Measurements from ENCODE around the gene SPOUT1. TPM values are rescaled to one million over a fixed set of nuclear protein-coding genes. Genes with fewer than 3 reads are reported as not detected.
"Not testable (repeated sequence)": the region's sequence is repeated elsewhere in the genome, so short reads cannot be mapped to it uniquely, and the experiment has no call there.

The SPOUT1 gene
- total and polyA plus RNA-seq, 9 donors = 6.3 to 47.9 (median 25.5) TPM

DNA sequence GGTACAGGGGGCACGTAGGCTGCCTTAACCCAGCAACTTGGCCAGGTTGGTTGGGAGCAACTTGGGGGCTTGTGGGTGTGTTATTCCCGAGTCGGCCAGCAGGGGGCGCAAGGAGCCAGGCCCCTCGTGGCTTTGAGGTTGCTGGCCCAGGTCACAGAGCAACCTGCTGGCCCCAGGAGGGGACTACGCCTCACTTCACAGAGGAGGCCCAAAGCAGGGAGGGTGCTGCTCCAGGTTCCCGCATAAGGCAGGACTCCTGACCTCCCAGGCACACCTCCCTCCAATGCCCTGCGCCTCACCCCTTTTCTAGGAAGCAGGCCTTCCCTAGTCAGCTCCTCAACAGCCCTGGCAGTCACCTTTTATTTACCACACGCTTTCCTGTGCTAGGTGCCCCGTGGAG is 34.1 kb upstream of the SPOUT1 start:
- H3K4me3 ChIP-seq = no peak overlapping the region
- H3K27ac ChIP-seq = no peak overlapping the region
- TF ChIP-seq CTCF (IDR thresholded peaks at IDR 0.05) (peak; percentile 78 to 93 (median 92)), POLR2A (IDR thresholded peaks at IDR 0.05) (no peak), EP300 (IDR thresholded peaks at IDR 0.05) (no peak)
- no peaks in the 10 kb centered on the region for H3K4me1 ChIP-seq (ENCODE audit: insufficient read depth)
- H3K27me3 ChIP-seq = no peaks in the 10 kb centered on the region
- no peaks in the 10 kb centered on the region for H3K36me3 ChIP-seq
- intact Hi-C loops (cut with DNase I) = loop anchor here (1.0 to 5.0 kb wide), 3 partner anchors 64 to 65 kb away; no protein-coding TSS in a partner anchor
- 25 to 28% (median 27%) methylated on average over 10 of the region's 10 CpGs for WGBS, 3 donors
- peak; percentile 61 to 83 (median 79) for DNase-seq
- H3K9me3 ChIP-seq = no peaks in the 10 kb centered on the region

GRCh38 chr9:128862401-128862851 is 32.8 kb upstream of the SPOUT1 start:
- DNase-seq = no peak
- Histone ChIP-seq H3K36me3 (no peaks in the 10 kb centered on the region), H3K9me3 (no peaks in the 10 kb centered on the region), H3K27ac (no peak overlapping the region), H3K27me3 (no peaks in the 10 kb centered on the region), H3K4me3 (no peak overlapping the region), H3K4me1 (ENCODE audit: insufficient read depth) (peaks cover 2% of the 10 kb centered on the region)
- TF ChIP-seq POLR2A (IDR thresholded peaks at IDR 0.05) (no peak), EP300 (IDR thresholded peaks at IDR 0.05) (no peak), CTCF (IDR thresholded peaks at IDR 0.05) (no peak)
- intact Hi-C loops (cut with DNase I) = loop anchor here in 2 of 4 donors (5.0 kb wide), 1 partner anchor 65 kb away; no protein-coding TSS in a partner anchor
- 78 to 86% (median 83%) methylated on average over 6 of the region's 6 CpGs for WGBS, 3 donors

DNA sequence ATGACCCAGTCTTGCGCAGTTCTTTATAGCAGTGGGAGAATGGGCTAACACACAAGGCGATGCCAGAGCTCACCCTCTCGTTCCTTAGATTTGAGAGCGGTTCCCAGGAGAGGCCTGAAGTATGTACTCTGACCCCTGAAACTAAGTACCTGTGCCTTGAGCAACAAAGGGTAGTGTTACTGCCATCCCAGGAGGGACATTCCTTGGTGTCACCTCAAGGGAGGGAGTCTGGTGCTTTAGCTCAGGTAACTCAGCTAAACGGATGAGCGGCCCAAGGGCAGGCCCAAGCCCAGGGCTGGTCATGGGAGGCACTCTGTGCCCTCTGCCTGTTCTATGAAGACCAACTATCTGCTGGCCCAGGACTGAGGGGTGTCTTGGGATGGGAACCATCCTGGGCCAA is 31.9 kb upstream of the SPOUT1 start:
- WGBS, 3 donors = 78 to 81% (median 78%) methylated on average over 6 of the region's 6 CpGs
- Histone ChIP-seq H3K4me3 (no peak overlapping the region), H3K4me1 (ENCODE audit: insufficient read depth) (peaks cover 5% of the 10 kb centered on the region), H3K36me3 (no peaks in the 10 kb centered on the region), H3K27ac (no peak overlapping the region), H3K27me3 (no peaks in the 10 kb centered on the region), H3K9me3 (no peaks in the 10 kb centered on the region)
- DNase-seq = no peak
- TF ChIP-seq CTCF (IDR thresholded peaks at IDR 0.05) (no peak), POLR2A (IDR thresholded peaks at IDR 0.05) (no peak), EP300 (IDR thresholded peaks at IDR 0.05) (no peak)
- intact Hi-C loops (cut with DNase I) = loop anchor here in 2 of 4 donors (5.0 kb wide), 1 partner anchor 66 kb away; no protein-coding TSS in a partner anchor

- no peak overlapping the region for H3K27ac ChIP-seq
- no peaks in the 10 kb centered on the region for H3K36me3 ChIP-seq
- H3K4me1 ChIP-seq (ENCODE audit: insufficient read depth) = peaks cover 5% of the 10 kb centered on the region
- TF ChIP-seq EP300 (IDR thresholded peaks at IDR 0.05) (no peak), CTCF (IDR thresholded peaks at IDR 0.05) (no peak), POLR2A (IDR thresholded peaks at IDR 0.05) (no peak)
- H3K27me3 ChIP-seq = no peaks in the 10 kb centered on the region
- H3K9me3 ChIP-seq = no peaks in the 10 kb centered on the region
- intact Hi-C loops (cut with DNase I) = loop anchor here in 2 of 4 donors (5.0 kb wide), 1 partner anchor 66 kb away; no protein-coding TSS in a partner anchor
- H3K4me3 ChIP-seq = no peak overlapping the region
- no peak for DNase-seq
- 88 to 91% (median 90%) methylated on average over 5 of the region's 5 CpGs for WGBS, 3 donors
These were observed 31.3 kb upstream of the SPOUT1 start for GRCh38 chr9:128860937-128861336.

DNA sequence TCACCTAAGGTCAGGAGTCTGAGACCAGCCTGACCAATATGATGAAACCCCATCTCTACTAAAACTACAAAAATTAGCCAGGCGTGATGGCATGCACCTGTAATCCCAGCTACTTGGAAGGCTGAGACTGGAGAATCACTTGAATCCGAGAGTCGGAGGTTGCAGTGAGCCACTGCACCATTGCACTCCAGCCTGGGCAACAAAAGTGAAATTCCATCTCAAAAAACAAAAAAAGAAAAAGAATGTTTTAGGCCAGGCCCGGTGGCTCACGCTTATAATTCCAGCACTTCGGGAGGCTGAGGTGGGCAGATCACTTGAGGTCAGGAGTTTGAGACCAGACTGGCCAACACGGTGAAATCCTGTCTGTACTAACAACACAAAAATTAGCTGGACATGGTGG is 28.9 kb upstream of the SPOUT1 start:
- WGBS, 3 donors = 76% methylated on average over 7 of the region's 7 CpGs
- intact Hi-C loops (cut with DNase I); H3K4me1 ChIP-seq (ENCODE audit: insufficient read depth); H3K9me3 ChIP-seq; H3K36me3 ChIP-seq; H3K27ac ChIP-seq; DNase-seq; H3K27me3 ChIP-seq; H3K4me3 ChIP-seq: not testable (repeated sequence)

- WGBS, 3 donors = 89 to 94% (median 93%) methylated on average over 6 of the region's 6 CpGs
- DNase-seq; H3K36me3 ChIP-seq; H3K27me3 ChIP-seq; intact Hi-C loops (cut with DNase I); H3K27ac ChIP-seq; H3K4me1 ChIP-seq (ENCODE audit: insufficient read depth); H3K9me3 ChIP-seq; H3K4me3 ChIP-seq: not testable (repeated sequence)
These were observed 24.9 kb upstream of the SPOUT1 start for GRCh38 chr9:128854454-128854853.

DNA sequence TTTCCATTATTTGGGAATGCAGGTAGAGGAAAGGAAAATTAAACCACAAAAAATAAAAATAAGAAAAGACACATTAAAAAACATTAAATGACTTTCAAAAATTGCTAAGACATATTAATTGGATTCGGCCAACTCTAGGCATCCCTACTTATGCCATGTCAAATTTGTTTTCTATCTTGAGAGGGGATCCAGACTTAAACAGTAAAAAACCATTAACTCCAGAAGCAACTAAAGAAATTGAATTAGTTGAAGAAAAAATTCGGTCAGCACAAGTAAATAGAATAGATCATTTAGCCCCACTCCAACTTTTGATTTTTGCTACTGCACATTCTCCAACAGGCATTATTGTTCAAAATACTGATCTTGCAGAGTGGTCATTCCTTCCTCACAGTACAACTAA is 23.1 kb upstream of the SPOUT1 start:
- H3K27ac ChIP-seq; H3K27me3 ChIP-seq; intact Hi-C loops (cut with DNase I); DNase-seq; H3K36me3 ChIP-seq; H3K9me3 ChIP-seq; H3K4me1 ChIP-seq (ENCODE audit: insufficient read depth); H3K4me3 ChIP-seq: not testable (repeated sequence)
- whole genome bisulfite sequencing, 3 donors = 66 to 99% (median 95%) methylated on average over 2 of the region's 2 CpGs
